HepG2 (cell line): ENCODE data around the gene SERPINB1. TPM values are rescaled to one million over a fixed set of nuclear protein-coding genes. Genes with fewer than 3 reads are reported as not detected.

Source experiments
- ATF1 ChIP-seq: IDR thresholded peaks from 2 replicates; pipeline ENCODE4 v1.6.1; 2016; ENCODE audit warnings: mild to moderate bottlenecking, control low read depth
- FOSL1 ChIP-seq: sonication (generic); formaldehyde crosslinking; IDR thresholded peaks from 2 replicates; pipeline ENCODE4 v1.9.0; 2021; ENCODE audit warnings: missing genetic modification reagents, borderline replicate concordance
- KMT2A ChIP-seq: sonication (generic); formaldehyde crosslinking; IDR thresholded peaks from 2 replicates; pipeline ENCODE4 v1.4.0; 2020; ENCODE audit warnings: missing genetic modification reagents
- PAWR ChIP-seq: sonication (generic); formaldehyde crosslinking; IDR thresholded peaks from 2 replicates; pipeline ENCODE4 v1.4.0; 2020; ENCODE audit warnings: missing genetic modification reagents, mild to moderate bottlenecking, borderline replicate concordance
- RARA ChIP-seq: IDR thresholded peaks from 2 replicates; pipeline ENCODE4 v1.6.1; 2016; ENCODE audit warnings: missing genetic modification reagents, missing compliant biosample characterization
- RFX1 ChIP-seq: fragments of 450-650 bp; IDR thresholded peaks from 2 replicates; pipeline ENCODE4 v1.6.1; 2017
- SNAPC4 ChIP-seq: sonication (generic); formaldehyde crosslinking; IDR thresholded peaks from 2 replicates; pipeline ENCODE4 v1.4.0; 2020; ENCODE audit warnings: mild to moderate bottlenecking, missing genetic modification reagents
- WIZ ChIP-seq: sonication (generic); formaldehyde crosslinking; IDR thresholded peaks from 2 replicates; pipeline ENCODE4 v1.5.1; 2020; ENCODE audit warnings: mild to moderate bottlenecking, missing genetic modification reagents
- ZBTB25 ChIP-seq: IDR thresholded peaks from 2 replicates; pipeline ENCODE4 v1.6.1; 2018; ENCODE audit warnings: missing genetic modification reagents
- ZFAT ChIP-seq: sonication (generic); formaldehyde crosslinking; conservative IDR thresholded peaks from 2 replicates; pipeline ENCODE4 v1.8.1; 2023; ENCODE audit warnings: missing genetic modification reagents, inconsistent platforms
- ZMAT3 ChIP-seq: sonication (generic); formaldehyde crosslinking; conservative IDR thresholded peaks from 2 replicates; pipeline ENCODE4 v1.7.0; 2021; ENCODE audit warnings: missing genetic modification reagents
- ZNF180 ChIP-seq: sonication (generic); formaldehyde crosslinking; IDR thresholded peaks from 2 replicates; pipeline ENCODE4 v1.4.0; 2020; ENCODE audit warnings: low read depth, missing genetic modification reagents, borderline replicate concordance
- ZNF225 ChIP-seq: sonication (generic); formaldehyde crosslinking; IDR thresholded peaks from 2 replicates; pipeline ENCODE4 v1.4.0; 2020; ENCODE audit warnings: mild to moderate bottlenecking, missing genetic modification reagents
- ZNF335 ChIP-seq: sonication (generic); formaldehyde crosslinking; IDR thresholded peaks from 2 replicates; pipeline ENCODE4 v1.4.0; 2020; ENCODE audit warnings: missing genetic modification reagents
- ZNF407 ChIP-seq: sonication (generic); formaldehyde crosslinking; IDR thresholded peaks from one replicate; pipeline ENCODE4 v1.5.1; 2020; ENCODE audit warnings: mild to moderate bottlenecking, missing genetic modification reagents; ENCODE audit errors: not compliant biosample characterization
- ZNF484 ChIP-seq: sonication (generic); formaldehyde crosslinking; IDR thresholded peaks from 2 replicates; pipeline ENCODE4 v1.5.1; 2020; ENCODE audit warnings: mild to moderate bottlenecking, low read depth, missing genetic modification reagents, borderline replicate concordance
- ZSCAN12 ChIP-seq: sonication (generic); formaldehyde crosslinking; IDR thresholded peaks from 2 replicates; pipeline ENCODE4 v1.9.0; 2021; ENCODE audit warnings: mild to moderate bottlenecking, missing genetic modification reagents
- polyA plus RNA-seq, 8 experiments: library from polyadenylated mRNA; depleted of rRNA in 3 of 8; stranded (reverse) in 7 of 8; unstranded in 1 of 8; fragments of >200 nt; fragmentation: Illumina TruSeq in 4 of 8; extraction: Trizol in 4 of 8; gene quantifications; 2 replicates each; pipeline versions ENCODE4 v1.2.1 to v1.2.3, GENCODE V29; 2011 to 2016; ENCODE audit warnings: low read depth in 4 of 8, missing spikeins in 1 of 8, mixed read lengths in 1 of 8; ENCODE audit not compliant: insufficient read depth in 1 of 8
- total RNA-seq, 5 experiments: library from RNA; depleted of rRNA; stranded (reverse); fragments of >200 nt; fragmentation: Illumina TruSeq; extraction: Trizol; gene quantifications; 2 replicates each; pipeline ENCODE4 v1.2.3, GENCODE V29; 2016; ENCODE audit warnings: low read depth in 1 of 5

Gene SERPINB1
- total and polyA plus RNA-seq, 2 of the 13 experiments (the other 11 are each of a cell fraction or from before 2014, with no cell fraction given): 41.4 to 60.5 TPM

GRCh38 chr6:2865694-2866151 is 24.1 kb upstream of the SERPINB1 start (continued):
- TF ChIP-seq ZNF407 (no peak), ZNF225 (no peak), PAWR (no peak), WIZ (CRISPR knock-in tag) (no peak), ZNF180 (CRISPR knock-in tag) (no peak), RFX1 (no peak), FOSL1 (CRISPR knock-in tag) (no peak), RARA (peak; percentile 52), ZFAT (CRISPR knock-in tag) (no peak), ZNF335 (CRISPR knock-in tag) (no peak), ZSCAN12 (CRISPR knock-in tag) (no peak), ATF1 (CRISPR knock-in tag) (peak; percentile 50), KMT2A (CRISPR knock-in tag) (no peak), SNAPC4 (CRISPR knock-in tag) (no peak), ZNF484 (CRISPR knock-in tag) (no peak), ZMAT3 (CRISPR knock-in tag) (no peak), ZBTB25 (CRISPR knock-in tag) (no peak)
